Measurements from ENCODE around the gene ANP32E.
"Not testable (repeated sequence)": the region's sequence is repeated elsewhere in the genome, so short reads cannot be mapped to it uniquely, and the experiment has no call there.

Gene ANP32E

GRCh38 chr1:150215855-150216254, 20.1 kb downstream of the ANP32E start:
- FAIRE-seq; DNase-seq (ENCODE audit: extremely low spot score, insufficient read length, low read depth): not testable (repeated sequence)

- FAIRE-seq; DNase-seq (ENCODE audit: extremely low spot score, insufficient read length, low read depth): not testable (repeated sequence)
Observed at GRCh38 chr1:150214099-150214756, 21.7 kb downstream of the ANP32E start.

GRCh38 chr1:150213170-150214098, 22.5 kb downstream of the ANP32E start:
- DNase-seq (ENCODE audit: extremely low spot score, insufficient read length, low read depth) (peak; percentile 97), FAIRE-seq (peak; percentile 95)

GRCh38 chr1:150212070-150212469, 23.8 kb downstream of the ANP32E start:
- no peak for FAIRE-seq
- DNase-seq (ENCODE audit: extremely low spot score, insufficient read length, low read depth): no peak

- no peak for FAIRE-seq
- no peak for DNase-seq (ENCODE audit: extremely low spot score, insufficient read length, low read depth)
Observed at GRCh38 chr1:150210706-150211105, 25.2 kb downstream of the ANP32E start.

GRCh38 chr1:150210091-150210490, 25.8 kb downstream of the ANP32E start:
- no peak for DNase-seq (ENCODE audit: extremely low spot score, insufficient read length, low read depth)
- FAIRE-seq: no peak

- not testable (repeated sequence) for DNase-seq (ENCODE audit: extremely low spot score, insufficient read length, low read depth); FAIRE-seq
Observed at GRCh38 chr1:150208460-150208859, 27.5 kb downstream of the ANP32E start.

- FAIRE-seq: no peak
- DNase-seq (ENCODE audit: extremely low spot score, insufficient read length, low read depth): no peak
Observed at GRCh38 chr1:150207281-150207971, 28.5 kb downstream of the ANP32E start.

GRCh38 chr1:150196417-150196816, 39.5 kb downstream of the ANP32E start:
- no peak for FAIRE-seq

GRCh38 chr1:150194381-150195031, 41.4 kb downstream of the ANP32E start:
- FAIRE-seq (no peak), DNase-seq (ENCODE audit: extremely low spot score, insufficient read length, low read depth) (no peak)

More at GRCh38 chr1:150196417-150196816, 39.5 kb downstream of the ANP32E start:
- no peak for DNase-seq (ENCODE audit: extremely low spot score, insufficient read length, low read depth)

GRCh38 chr1:150192012-150192411, 43.9 kb downstream of the ANP32E start:
- FAIRE-seq: no peak
- no peak for DNase-seq (ENCODE audit: extremely low spot score, insufficient read length, low read depth)

- DNase-seq (ENCODE audit: extremely low spot score, insufficient read length, low read depth): no peak
- FAIRE-seq: no peak
Observed at GRCh38 chr1:150187560-150187931, 48.4 kb downstream of the ANP32E start.

- DNase-seq (ENCODE audit: extremely low spot score, insufficient read length, low read depth) (no peak), FAIRE-seq (peak; percentile 26)
Observed at GRCh38 chr1:150186789-150187559, 48.9 kb downstream of the ANP32E start.

- not testable (repeated sequence) for FAIRE-seq; DNase-seq (ENCODE audit: extremely low spot score, insufficient read length, low read depth)
Observed at GRCh38 chr1:150186438-150186788, 49.5 kb downstream of the ANP32E start.

- DNase-seq (ENCODE audit: extremely low spot score, insufficient read length, low read depth) (no peak), FAIRE-seq (no peak)
Observed at GRCh38 chr1:150185481-150185880, 50.4 kb downstream of the ANP32E start.

- FAIRE-seq (no peak), DNase-seq (ENCODE audit: extremely low spot score, insufficient read length, low read depth) (no peak)
Observed at GRCh38 chr1:150183061-150183460, 52.9 kb downstream of the ANP32E start.

- DNase-seq (ENCODE audit: extremely low spot score, insufficient read length, low read depth) (no peak), FAIRE-seq (no peak)
Observed at GRCh38 chr1:150182247-150182646, 53.7 kb downstream of the ANP32E start.

GRCh38 chr1:150180474-150180873, 55.4 kb downstream of the ANP32E start:
- DNase-seq (ENCODE audit: extremely low spot score, insufficient read length, low read depth) (no peak), FAIRE-seq (no peak)

- no peak for DNase-seq (ENCODE audit: extremely low spot score, insufficient read length, low read depth)
- FAIRE-seq: no peak
Observed at GRCh38 chr1:150179867-150180266, 56.0 kb downstream of the ANP32E start.
